NOMO-1 (cell line): ENCODE results near the gene ARMC9.
A peak's percentile ranks its signal among the peaks of the same experiment; 100 is the strongest.
"Not testable (repeated sequence)": the region's sequence is repeated elsewhere in the genome, so short reads cannot be mapped to it uniquely, and the experiment has no call there.

Source experiments
- DNase-seq, 2 experiments: peaks; one replicate each; lab custom pipeline; 2025; ENCODE audit not compliant: unreplicated experiment in 2 of 2; lab: John Stamatoyannopoulos, UW

Gene ARMC9

GRCh38 chr2:231375994-231376615, 177.7 kb downstream of the ARMC9 start:
- not testable (repeated sequence) for DNase-seq

- no peak for DNase-seq
Observed at GRCh38 chr2:231376857-231377256, 178.4 kb downstream of the ARMC9 start.

GRCh38 chr2:231378026-231378722, 179.7 kb downstream of the ARMC9 start:
- no peak for DNase-seq

GRCh38 chr2:231379266-231380215, 181.1 kb downstream of the ARMC9 start:
- no peak for DNase-seq

- no peak for DNase-seq
Observed at GRCh38 chr2:231380307-231380706, 181.9 kb downstream of the ARMC9 start.

- no peak for DNase-seq
Observed at GRCh38 chr2:231380991-231381847, 182.8 kb downstream of the ARMC9 start.

DNA sequence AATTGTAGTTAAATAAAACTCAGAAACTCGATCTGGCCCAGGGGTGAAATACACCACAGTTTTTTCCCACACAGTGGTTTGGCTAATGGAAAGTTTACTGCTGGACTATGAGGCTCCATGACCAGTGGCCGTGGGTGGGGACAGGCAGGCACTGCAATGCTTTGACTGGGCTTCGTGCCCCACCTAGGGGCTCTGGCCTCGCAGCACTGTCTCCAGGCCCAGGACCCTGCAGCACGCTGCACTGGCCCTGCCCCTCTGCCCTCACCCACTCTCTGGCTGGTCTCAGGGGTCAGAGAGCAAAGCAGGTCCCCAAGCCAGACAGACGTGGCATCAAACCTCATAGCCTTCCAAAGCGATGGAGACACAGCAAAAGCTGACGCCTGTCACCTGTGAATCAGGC, 183.7 kb downstream of the ARMC9 start:
- DNase-seq: no peak

GRCh38 chr2:231383416-231384108, 185.1 kb downstream of the ARMC9 start:
- peak in 1 of 2 experiments; percentile 45 for DNase-seq

DNA sequence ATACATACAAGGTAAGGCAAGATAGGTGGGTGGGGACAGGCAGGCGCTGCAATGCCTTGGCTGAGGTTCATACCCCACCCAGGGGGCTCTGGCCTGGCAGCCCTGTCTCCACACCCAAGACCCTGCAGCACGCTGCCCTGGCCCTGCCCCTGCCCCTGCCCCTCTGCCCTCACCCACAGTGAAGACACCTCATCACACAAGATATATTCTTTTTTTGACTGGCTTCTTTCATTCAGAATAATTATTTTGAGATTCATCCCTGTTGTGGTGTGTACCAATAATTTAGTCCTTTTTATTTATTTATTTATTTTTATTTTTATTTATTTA, 185.6 kb downstream of the ARMC9 start:
- no peak for DNase-seq

DNA sequence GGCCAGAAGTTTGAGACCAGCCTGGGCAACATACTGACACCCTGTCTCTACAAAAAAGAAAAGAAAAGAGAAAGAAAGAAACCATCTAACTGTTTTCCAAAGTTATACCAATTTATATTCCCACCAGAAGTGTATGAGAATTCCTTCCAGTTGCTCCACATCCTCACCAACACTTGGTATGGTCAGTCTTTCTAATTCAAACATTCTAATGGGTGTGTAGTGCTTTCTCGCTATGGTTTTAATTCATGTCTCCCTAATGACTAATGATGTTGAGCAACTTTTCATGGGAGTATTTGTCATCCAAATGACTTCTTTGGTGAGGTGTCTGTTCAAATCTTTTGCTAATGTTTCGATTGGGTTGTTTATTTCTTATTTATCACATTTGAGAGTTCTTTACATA, 186.5 kb downstream of the ARMC9 start:
- DNase-seq: no peak

- no peak for DNase-seq
Observed at GRCh38 chr2:231385429-231385828, 187.0 kb downstream of the ARMC9 start.

DNA sequence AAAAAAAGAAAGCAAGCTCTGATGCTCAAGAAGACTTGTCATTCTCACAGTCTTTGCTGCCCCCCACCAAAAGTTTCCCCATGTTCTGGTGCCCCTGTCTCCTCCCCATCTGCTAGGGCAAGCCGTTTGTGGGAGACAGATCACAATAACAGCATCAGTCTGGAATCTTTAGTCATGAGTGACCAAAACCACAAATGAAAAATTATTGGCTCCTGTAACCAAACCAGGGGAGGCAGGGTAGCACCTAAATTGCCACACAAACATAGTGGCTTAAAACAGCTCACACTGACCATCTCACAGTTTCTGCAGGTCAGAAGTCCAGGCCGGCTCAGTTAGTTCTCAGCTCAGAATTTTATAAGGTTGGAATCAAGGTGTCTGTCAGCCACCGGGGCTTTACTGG, 188.0 kb downstream of the ARMC9 start:
- no peak for DNase-seq

- peak; percentile 79 to 81 for DNase-seq
Observed at GRCh38 chr2:231387904-231388724, 189.7 kb downstream of the ARMC9 start.

DNA sequence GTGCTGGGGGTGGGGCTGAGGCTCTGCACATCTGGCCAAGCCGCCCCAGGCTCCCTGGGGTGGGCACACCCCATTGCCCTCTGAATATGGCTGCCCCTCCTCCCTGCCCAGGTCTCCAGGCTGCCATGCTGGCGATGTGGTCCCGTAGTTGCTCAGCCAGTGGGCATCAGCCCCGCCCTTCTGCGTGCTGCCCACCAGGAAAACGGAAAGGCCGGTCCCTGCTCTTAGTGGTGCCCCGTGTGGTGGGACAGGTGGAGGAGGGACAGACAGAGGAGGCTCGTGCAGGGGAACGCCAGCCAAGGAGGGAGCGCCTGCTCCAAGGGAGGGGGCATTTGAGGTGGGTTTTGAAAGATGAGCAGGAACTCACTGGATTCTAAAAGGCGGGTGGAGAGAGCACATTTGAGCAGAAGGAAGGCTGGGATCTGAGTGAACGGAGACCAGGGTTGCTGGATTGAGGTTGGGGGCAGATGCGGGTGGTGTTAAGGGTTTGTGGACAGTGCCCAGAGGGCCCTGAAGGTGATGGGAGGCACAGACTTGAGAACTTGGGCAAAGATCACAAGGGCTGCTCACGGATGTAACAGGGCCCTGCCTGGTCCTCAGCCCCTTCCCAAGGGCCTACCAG, 190.4 kb downstream of the ARMC9 start:
- DNase-seq: no peak

- DNase-seq: peak; percentile 51 to 65
Observed at GRCh38 chr2:231390667-231391066, 192.2 kb downstream of the ARMC9 start.

DNA sequence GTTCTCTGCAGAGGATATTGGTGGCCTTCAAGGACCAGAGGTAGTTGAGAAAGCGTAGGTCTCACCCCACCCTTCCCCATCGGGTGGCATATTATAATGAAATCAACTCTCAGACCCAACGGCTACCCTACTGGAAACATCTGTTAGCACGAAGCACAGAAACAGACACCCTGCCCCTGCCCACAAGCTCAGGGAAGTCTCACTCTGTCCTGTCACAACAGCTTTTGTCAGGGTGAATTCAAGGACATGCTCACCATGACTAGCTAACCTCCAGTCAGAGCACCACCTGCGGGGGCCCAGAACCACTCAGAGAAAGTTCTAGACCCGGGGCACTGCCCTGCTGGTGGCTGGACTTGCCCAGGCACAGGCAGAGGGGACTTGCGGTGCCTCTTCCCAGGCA, 193.6 kb downstream of the ARMC9 start:
- peak; percentile 92 to 94 for DNase-seq

DNA sequence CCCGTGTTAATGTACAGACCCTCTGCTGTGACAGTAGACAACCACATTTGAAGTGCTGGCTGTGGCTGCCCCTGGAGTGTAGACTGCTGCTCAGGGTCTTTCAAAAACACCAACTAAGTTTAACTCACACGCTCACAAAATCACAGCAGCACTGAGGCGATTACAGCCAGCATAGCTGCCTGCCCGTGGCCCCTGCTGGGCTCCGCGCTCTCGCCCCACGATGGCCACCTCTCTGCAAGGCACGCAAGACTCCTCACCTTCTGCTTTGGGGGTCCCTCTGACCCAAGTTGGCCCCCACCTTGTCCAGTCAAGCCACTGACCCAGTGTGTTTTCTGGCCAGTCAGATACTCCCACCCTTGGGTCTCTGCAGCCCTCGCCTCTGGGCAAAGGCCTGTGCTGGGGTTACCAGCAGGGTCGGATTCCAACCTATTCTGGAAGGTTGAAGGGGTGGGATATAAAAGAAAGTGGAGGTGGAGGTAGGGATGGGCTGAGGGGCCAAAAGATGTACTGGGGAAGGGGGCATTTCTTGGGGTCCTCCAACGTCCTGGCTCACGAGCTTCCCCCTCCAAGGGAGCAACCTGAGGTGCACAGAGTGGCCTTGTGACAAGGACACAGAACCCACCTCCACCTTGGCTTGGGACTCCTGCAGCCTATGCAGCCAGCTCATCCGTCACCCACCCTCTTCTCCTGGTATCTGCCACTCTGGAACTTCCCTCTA, 194.2 kb downstream of the ARMC9 start:
- no peak for DNase-seq
